Right lobe of liver (tissue), 4 donors: Measurements from ENCODE around the gene NKAIN1.

Experiments
- POLR2A ChIP-seq: fragments of 450-650 bp; IDR thresholded peaks from one replicate; pipeline ENCODE4 v1.6.1; 2017; ENCODE audit warnings: antibody characterized with exemption, mild to moderate bottlenecking
- TF ChIP-seq, protein P1 (sequence below), 4 donors: fragments of 200-600 bp in 3 of 4; fragments of 450-650 bp in 1 of 4; IDR thresholded peaks; one replicate each; pipeline versions ENCODE4 v1.5.1 to v1.8.0; 2016 to 2022; ENCODE audit warnings: antibody characterized with exemption in 4 of 4, mild to moderate bottlenecking in 2 of 4
- donor health status: DM: no; HTN: no; CAD: no.
- donor health status: DM: no; HTN: no; CAD: no.
- donor health status: DM: no; HTN: yes; CAD: no.

DNA sequence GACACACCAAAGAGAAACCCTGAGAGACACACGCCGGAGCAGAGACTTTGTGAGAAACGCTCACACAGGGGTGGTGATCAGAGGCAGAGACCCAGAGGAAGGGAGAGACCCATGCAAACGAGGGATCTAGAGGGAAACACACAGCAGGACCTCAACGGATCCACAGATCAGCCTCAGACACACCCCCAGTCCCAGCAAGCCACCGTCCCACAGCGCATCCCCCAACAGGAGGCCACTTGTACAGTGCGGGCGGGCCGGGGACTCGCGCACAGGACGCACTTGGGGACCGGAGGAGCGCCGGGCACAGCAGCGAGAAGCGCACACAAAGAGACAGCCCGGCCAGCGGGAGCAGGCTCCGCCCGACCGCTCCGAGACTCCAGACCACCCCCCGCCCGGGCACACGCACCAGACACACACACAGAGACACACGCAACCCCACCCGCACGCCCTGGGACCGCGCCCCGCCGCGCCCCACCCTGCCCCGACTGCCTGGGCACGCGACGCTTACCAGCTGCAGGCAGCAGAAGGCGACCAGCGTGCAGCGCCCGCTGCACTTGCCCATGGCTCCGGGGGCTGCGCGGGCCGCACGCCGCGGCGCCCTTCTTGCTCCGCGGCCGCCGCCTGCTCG is 587 bp downstream of the NKAIN1 start:
- TF ChIP-seq, protein P1, sequence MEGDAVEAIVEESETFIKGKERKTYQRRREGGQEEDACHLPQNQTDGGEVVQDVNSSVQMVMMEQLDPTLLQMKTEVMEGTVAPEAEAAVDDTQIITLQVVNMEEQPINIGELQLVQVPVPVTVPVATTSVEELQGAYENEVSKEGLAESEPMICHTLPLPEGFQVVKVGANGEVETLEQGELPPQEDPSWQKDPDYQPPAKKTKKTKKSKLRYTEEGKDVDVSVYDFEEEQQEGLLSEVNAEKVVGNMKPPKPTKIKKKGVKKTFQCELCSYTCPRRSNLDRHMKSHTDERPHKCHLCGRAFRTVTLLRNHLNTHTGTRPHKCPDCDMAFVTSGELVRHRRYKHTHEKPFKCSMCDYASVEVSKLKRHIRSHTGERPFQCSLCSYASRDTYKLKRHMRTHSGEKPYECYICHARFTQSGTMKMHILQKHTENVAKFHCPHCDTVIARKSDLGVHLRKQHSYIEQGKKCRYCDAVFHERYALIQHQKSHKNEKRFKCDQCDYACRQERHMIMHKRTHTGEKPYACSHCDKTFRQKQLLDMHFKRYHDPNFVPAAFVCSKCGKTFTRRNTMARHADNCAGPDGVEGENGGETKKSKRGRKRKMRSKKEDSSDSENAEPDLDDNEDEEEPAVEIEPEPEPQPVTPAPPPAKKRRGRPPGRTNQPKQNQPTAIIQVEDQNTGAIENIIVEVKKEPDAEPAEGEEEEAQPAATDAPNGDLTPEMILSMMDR (IDR thresholded peaks at IDR 0.05): no peak
- TF ChIP-seq POLR2A: no peak
